ENCODE data around the gene CD99L2. TPM values are rescaled to one million over a fixed set of nuclear protein-coding genes. Genes with fewer than 3 reads are reported as not detected.

The CD99L2 gene
- total RNA-seq, 4 donors from 2014 or later: 56.8 to 88.6 (median 77.6) TPM

DNA sequence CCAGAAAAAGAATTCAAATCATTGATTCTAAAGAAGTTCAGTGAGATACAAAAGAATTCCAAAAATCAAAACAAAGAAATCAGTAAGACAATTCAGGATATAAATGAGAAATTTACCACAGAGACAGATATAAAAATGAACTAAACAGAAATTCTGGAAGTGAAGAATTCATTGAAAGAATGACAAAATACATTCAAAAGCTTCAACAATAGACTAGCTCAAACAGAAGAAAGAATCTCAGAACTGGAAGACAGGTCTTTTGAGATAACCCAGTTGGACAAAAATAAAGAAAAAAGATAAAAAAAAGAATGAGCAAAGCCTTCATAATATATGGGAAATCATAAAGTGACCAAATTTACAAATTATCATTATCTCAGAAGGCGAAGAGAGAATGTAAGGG is 41.7 kb downstream of the CD99L2 start:
- H3K4me3 ChIP-seq: no peak overlapping the region
- H3K9me3 ChIP-seq: no peaks in the 10 kb centered on the region
- no peak for ATAC-seq
- H3K36me3 ChIP-seq: no peaks in the 10 kb centered on the region
- no peaks in the 10 kb centered on the region for H3K4me1 ChIP-seq
- no peak for TF ChIP-seq POLR2A (IDR thresholded peaks at IDR 0.05)
- TF ChIP-seq POLR2AphosphoS5 (IDR thresholded peaks at IDR 0.05): no peak
- no peak overlapping the region for H3K27ac ChIP-seq
- 80 to 100% methylated on average over 1 of the region's 1 CpG for WGBS, 2 donors (ENCODE audit: low coverage in 1 of 2)
- H3K27me3 ChIP-seq: no peaks in the 10 kb centered on the region

GRCh38 chrX:150856101-150856500 is 42.4 kb downstream of the CD99L2 start:
- TF ChIP-seq POLR2AphosphoS5 (IDR thresholded peaks at IDR 0.05) (no peak), CTCF (IDR thresholded peaks at IDR 0.05) (no peak), EP300 (IDR thresholded peaks at IDR 0.05) (no peak), POLR2A (IDR thresholded peaks at IDR 0.05) (no peak)
- H3K27me3 ChIP-seq: no peaks in the 10 kb centered on the region
- WGBS, 2 donors (ENCODE audit: low coverage in 1 of 2): 80% methylated on average over 2 of the region's 3 CpGs; no CpG with 5 or more reads in 1 of the 2 donors
- H3K36me3 ChIP-seq: no peaks in the 10 kb centered on the region
- H3K4me3 ChIP-seq: no peak overlapping the region
- no peak for ATAC-seq
- no peak overlapping the region for H3K27ac ChIP-seq
- no peaks in the 10 kb centered on the region for H3K9me3 ChIP-seq
- H3K4me1 ChIP-seq: no peaks in the 10 kb centered on the region

DNA sequence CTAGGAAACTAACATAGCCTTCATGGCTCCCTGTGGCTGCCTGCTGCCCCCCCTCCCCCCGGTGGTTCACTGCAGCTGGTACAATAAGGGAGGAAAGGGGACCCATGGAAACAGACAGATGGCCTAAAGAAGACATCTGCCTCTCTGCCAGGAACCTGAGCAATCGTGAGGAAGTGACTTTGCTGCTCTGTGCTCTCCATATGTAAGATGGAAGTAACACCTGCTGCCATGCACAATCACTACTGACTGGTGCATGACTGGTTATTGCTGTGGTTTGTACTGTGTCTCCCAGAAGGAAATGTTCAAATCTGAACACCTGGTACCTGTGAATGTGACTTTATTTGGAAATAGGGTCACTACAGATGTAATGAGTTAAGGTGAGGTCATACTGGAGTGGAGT is 43.6 kb downstream of the CD99L2 start:
- Histone ChIP-seq H3K4me1 (no peaks in the 10 kb centered on the region), H3K27me3 (no peaks in the 10 kb centered on the region), H3K4me3 (no peak overlapping the region), H3K27ac (no peak overlapping the region), H3K36me3 (no peaks in the 10 kb centered on the region), H3K9me3 (no peaks in the 10 kb centered on the region)
- no peak for ATAC-seq
- 54% methylated on average over 2 of the region's 2 CpGs; no CpG with 5 or more reads in 1 of the 2 donors for WGBS, 2 donors (ENCODE audit: low coverage in 1 of 2)
- TF ChIP-seq POLR2A (IDR thresholded peaks at IDR 0.05) (no peak), CTCF (IDR thresholded peaks at IDR 0.05) (no peak), EP300 (IDR thresholded peaks at IDR 0.05) (no peak), POLR2AphosphoS5 (IDR thresholded peaks at IDR 0.05) (no peak)

DNA sequence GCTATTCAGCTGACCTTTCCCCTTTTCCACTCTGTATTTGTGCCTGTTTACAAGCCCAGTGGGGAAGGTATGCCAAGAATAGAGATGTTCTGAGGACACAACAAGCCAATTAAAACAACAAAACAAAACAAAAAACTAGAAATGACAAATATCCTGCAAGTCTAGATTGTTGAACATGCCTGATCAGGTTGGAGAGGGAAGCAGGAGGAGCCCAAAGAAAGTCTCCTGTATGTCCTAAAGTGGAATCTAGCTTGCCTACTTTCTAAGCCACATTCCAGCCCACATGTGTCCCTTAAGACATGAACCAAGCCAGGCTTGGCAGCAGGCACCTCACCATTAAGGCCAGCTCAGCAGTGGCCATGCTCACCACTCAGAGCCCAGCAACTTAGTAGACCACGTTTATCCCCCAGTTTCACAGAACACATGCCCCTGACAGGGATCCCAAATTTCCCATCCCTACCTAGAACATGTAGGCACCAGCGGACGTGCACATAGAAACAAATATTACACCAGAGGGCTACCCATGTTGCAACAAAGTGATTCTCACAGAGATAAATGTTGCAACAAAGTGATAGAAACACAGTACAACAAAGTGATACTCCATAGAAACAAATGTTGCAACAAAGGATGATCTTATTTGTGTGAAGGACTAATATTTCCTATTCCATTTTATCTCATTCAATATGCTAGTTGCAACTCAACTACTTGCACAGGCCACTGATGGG is 48.3 kb downstream of the CD99L2 start:
- Histone ChIP-seq H3K4me3 (no peak overlapping the region), H3K36me3 (no peaks in the 10 kb centered on the region), H3K9me3 (no peaks in the 10 kb centered on the region), H3K4me1 (no peaks in the 10 kb centered on the region), H3K27ac (no peak overlapping the region), H3K27me3 (no peaks in the 10 kb centered on the region)
- WGBS, 2 donors (ENCODE audit: low coverage in 1 of 2): 100% methylated on average over 2 of the region's 3 CpGs; no CpG with 5 or more reads in 1 of the 2 donors
- TF ChIP-seq EP300 (IDR thresholded peaks at IDR 0.05): no peak
- TF ChIP-seq CTCF (IDR thresholded peaks at IDR 0.05): no peak
- TF ChIP-seq POLR2A (IDR thresholded peaks at IDR 0.05): no peak
- ATAC-seq: no peak

DNA sequence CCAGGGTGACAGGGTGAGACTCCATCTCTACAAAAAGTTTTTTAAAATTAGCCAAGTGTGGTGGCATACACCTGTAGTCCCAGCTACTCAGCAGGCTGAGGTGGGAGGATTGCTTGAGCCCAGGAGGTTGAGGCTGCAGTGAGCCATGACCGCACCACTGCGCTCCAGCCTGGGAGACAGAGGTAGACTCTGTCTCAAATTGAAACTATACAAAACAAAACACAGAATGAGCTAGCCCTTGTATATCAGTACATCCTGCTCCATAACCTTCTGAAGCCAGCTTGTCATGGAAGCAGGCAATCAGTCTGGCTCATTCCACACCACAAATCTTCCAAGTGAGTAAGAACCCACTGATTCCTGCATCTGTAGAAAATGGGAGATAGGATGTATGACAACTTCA is 49.0 kb downstream of the CD99L2 start:
- H3K27me3 ChIP-seq: no peaks in the 10 kb centered on the region
- H3K36me3 ChIP-seq: no peaks in the 10 kb centered on the region
- H3K4me1 ChIP-seq: no peaks in the 10 kb centered on the region
- no peak for ATAC-seq
- TF ChIP-seq EP300 (IDR thresholded peaks at IDR 0.05) (no peak), POLR2AphosphoS5 (IDR thresholded peaks at IDR 0.05) (no peak), POLR2A (IDR thresholded peaks at IDR 0.05) (no peak), CTCF (IDR thresholded peaks at IDR 0.05) (no peak)
- no peak overlapping the region for H3K4me3 ChIP-seq
- H3K27ac ChIP-seq: no peak overlapping the region
- WGBS, 2 donors (ENCODE audit: low coverage in 1 of 2): no CpG with 5 or more reads among the region's 2 CpGs
- H3K9me3 ChIP-seq: no peaks in the 10 kb centered on the region

Measured in gastroesophageal sphincter (tissue), 4 donors.